SH-SY5Y (cell line): ENCODE measurements around the gene ARHGEF1.

Source experiments
- GATA2 ChIP-seq: IDR thresholded peaks from 2 replicates; pipeline ENCODE4 v1.6.1; 2011; ENCODE audit warnings: mild to moderate bottlenecking, low read depth, low read length
- GATA3 ChIP-seq: IDR thresholded peaks from 2 replicates; pipeline ENCODE4 v1.6.1; 2011; ENCODE audit warnings: low read depth, mild to moderate bottlenecking, low read length, moderate library complexity

DNA sequence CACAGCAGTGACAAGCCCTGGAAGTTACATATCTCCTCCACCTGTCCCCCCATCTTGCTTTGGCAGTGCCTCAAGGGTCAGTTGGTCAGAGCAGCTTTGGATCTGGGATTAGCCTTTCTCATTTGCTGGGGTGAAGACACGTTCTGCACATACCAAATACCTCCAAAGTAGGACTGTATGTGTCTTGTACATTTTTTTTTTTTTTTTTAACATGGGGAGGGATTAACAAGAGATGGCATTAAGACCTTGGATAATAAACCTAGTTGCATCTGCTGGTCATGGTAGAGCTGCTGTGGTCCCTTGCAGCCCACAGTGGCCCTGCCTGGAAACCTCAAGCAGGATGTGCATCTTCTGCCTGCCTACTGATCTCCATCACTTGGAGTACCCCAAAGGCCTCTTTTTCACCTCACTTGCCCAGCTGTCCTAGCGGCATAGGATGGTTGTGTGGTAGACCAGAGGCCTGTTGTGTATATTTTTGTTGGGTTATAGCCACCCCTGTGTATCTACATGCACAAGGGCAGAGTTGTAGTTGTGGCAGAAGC, 20.5 kb upstream of the ARHGEF1 start:
- TF ChIP-seq GATA3 (no peak), GATA2 (no peak)
